ENCODE data around the gene PAPPA. TPM values are rescaled to one million over a fixed set of nuclear protein-coding genes. Genes with fewer than 3 reads are reported as not detected.

The PAPPA gene
- total RNA-seq, 1 donor from 2014 or later, result 1.3 TPM

- Histone ChIP-seq H3K27me3 (ENCODE audit: control insufficient read depth, insufficient read depth, low read length) (no peaks in the 10 kb centered on the region), H3K36me3 (ENCODE audit: control insufficient read depth, insufficient read depth, low read length) (no peaks in the 10 kb centered on the region), H3K4me3 (ENCODE audit: low read depth, low read length) (no peak overlapping the region)
- no peak for DNase-seq (ENCODE audit: low read depth)
- no peak for FAIRE-seq
- TF ChIP-seq, protein P1, sequence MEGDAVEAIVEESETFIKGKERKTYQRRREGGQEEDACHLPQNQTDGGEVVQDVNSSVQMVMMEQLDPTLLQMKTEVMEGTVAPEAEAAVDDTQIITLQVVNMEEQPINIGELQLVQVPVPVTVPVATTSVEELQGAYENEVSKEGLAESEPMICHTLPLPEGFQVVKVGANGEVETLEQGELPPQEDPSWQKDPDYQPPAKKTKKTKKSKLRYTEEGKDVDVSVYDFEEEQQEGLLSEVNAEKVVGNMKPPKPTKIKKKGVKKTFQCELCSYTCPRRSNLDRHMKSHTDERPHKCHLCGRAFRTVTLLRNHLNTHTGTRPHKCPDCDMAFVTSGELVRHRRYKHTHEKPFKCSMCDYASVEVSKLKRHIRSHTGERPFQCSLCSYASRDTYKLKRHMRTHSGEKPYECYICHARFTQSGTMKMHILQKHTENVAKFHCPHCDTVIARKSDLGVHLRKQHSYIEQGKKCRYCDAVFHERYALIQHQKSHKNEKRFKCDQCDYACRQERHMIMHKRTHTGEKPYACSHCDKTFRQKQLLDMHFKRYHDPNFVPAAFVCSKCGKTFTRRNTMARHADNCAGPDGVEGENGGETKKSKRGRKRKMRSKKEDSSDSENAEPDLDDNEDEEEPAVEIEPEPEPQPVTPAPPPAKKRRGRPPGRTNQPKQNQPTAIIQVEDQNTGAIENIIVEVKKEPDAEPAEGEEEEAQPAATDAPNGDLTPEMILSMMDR (IDR thresholded peaks at IDR 0.05; ENCODE audit: insufficient read depth, low read length, severe bottlenecking), result no peak
Measured at GRCh38 chr9:116447934-116448333, 294.3 kb downstream of the PAPPA start.

DNA sequence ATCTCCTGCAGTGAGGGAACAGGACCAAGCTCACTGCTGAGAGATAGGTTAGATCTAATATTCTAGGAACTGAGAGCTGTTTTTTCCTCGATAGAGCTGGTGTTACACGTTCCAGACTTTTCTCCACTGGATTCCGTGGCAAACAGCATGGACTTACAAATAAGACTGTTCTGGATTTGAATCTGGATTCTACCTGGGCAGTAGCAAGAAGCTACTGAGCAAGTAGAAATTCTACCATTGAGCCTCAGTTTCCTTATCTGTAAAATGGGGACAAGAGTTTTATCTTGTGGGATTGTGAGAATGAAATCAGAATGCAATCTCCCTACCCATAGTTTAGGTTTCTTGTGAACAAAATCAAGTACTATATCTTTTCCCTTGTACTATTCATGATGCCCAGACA is 294.8 kb downstream of the PAPPA start:
- Histone ChIP-seq H3K27me3 (ENCODE audit: control insufficient read depth, insufficient read depth, low read length) (no peaks in the 10 kb centered on the region), H3K36me3 (ENCODE audit: control insufficient read depth, insufficient read depth, low read length) (no peaks in the 10 kb centered on the region), H3K4me3 (ENCODE audit: low read depth, low read length) (no peak overlapping the region)
- FAIRE-seq (no peak), DNase-seq (ENCODE audit: low read depth) (no peak)
- TF ChIP-seq, protein P1 (IDR thresholded peaks at IDR 0.05; ENCODE audit: insufficient read depth, low read length, severe bottlenecking), result no peak

DNA sequence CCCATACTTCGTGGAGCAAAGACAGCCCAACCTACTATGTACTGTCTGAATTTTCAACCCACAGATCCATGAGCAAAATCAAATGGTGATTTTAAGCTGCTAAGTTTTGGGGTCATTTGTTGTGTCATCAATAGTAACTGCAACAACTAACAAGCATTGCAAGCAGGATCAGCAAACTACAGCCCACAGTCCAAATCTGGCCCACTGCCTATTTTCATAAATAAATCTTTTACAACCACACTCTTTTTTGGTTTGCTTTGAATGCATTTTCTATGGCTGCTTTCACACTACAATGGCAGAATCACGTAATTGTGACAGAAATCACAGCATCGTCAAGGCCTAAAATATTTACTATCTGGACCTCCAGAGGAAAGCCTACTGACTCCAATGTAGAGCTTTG is 296.4 kb downstream of the PAPPA start:
- H3K36me3 ChIP-seq (ENCODE audit: control insufficient read depth, insufficient read depth, low read length), result no peaks in the 10 kb centered on the region
- TF ChIP-seq, protein P1 (IDR thresholded peaks at IDR 0.05; ENCODE audit: insufficient read depth, low read length, severe bottlenecking), result no peak
- no peak overlapping the region for H3K4me3 ChIP-seq (ENCODE audit: low read depth, low read length)
- no peaks in the 10 kb centered on the region for H3K27me3 ChIP-seq (ENCODE audit: control insufficient read depth, insufficient read depth, low read length)
- DNase-seq (ENCODE audit: low read depth) (no peak), FAIRE-seq (no peak)

DNA sequence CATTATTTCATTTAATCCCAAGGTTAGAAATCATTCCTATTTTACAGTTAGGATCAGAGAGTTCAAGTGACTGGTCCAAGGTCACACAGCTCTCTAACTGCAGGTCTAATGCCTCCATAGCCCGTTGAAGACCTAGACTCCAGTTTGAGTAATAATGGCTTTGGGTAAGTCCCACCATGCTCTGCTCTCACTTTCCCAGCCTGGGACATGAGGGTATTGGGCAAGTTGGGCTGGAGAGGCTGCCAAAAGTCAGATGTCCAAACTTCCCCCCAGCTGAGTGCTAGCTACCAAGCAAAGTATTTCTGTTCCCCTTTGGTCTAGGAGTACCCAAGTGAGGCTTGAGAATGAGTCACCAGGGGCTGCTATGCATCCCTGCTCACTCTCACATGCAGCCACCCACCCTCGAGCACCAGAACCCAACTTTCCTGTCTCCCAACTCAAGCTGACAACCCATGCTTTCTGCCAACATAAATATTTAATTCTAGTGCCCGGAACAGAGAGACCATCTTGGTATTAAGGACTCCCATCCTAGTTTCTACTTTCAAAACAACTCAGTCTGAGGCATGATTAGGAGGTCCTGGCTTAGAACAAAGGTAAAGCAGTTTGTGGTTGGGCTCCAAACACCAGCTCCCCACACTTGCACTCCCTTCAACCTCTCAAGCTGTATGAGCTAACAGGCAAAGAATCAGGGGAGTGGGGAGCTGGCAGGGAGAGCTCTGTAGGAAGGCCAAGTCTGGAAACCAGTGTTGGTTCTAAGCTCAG is 297.0 kb downstream of the PAPPA start:
- TF ChIP-seq, protein P1 (IDR thresholded peaks at IDR 0.05; ENCODE audit: insufficient read depth, low read length, severe bottlenecking), result no peak
- H3K27me3 ChIP-seq (ENCODE audit: control insufficient read depth, insufficient read depth, low read length), result no peaks in the 10 kb centered on the region
- DNase-seq (ENCODE audit: low read depth) (peak; percentile 5), FAIRE-seq (no peak)
- H3K4me3 ChIP-seq (ENCODE audit: low read depth, low read length), result no peak overlapping the region
- H3K36me3 ChIP-seq (ENCODE audit: control insufficient read depth, insufficient read depth, low read length), result no peaks in the 10 kb centered on the region

- Histone ChIP-seq H3K36me3 (ENCODE audit: control insufficient read depth, insufficient read depth, low read length) (no peaks in the 10 kb centered on the region), H3K27me3 (ENCODE audit: control insufficient read depth, insufficient read depth, low read length) (no peaks in the 10 kb centered on the region), H3K4me3 (ENCODE audit: low read depth, low read length) (no peak overlapping the region)
- no peak for DNase-seq (ENCODE audit: low read depth)
- no peak for FAIRE-seq
- TF ChIP-seq, protein P1 (IDR thresholded peaks at IDR 0.05; ENCODE audit: insufficient read depth, low read length, severe bottlenecking), result no peak
Measured at GRCh38 chr9:116451500-116452115, 298.0 kb downstream of the PAPPA start.
